ENCODE data around the gene NDC1.

DNA sequence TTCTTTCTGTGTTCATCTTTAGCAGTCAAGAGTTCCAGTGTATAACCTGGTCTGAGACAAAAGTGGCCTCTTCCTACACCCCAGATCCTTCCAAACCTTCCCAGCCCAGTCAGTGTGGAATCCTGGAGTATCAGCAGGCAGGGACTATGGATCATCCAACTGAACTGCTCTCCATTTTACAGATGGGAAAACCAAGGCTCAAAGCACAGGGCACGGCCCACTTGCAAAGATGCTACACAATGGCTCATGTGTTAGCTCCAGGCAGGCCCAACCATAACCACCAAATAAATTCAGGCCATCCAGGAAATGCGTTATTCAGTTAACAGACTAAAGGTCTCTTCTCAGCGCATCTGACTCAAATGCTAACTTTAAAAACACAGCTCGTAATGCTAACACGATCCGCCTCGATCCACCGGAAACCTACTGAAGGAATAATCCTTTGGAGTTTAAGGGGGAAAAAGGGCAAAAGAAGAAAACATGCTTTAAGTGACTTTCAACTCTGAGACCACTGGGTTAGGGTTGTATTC lies 106.3 kb downstream of the NDC1 start:
- TF ChIP-seq, protein P1, sequence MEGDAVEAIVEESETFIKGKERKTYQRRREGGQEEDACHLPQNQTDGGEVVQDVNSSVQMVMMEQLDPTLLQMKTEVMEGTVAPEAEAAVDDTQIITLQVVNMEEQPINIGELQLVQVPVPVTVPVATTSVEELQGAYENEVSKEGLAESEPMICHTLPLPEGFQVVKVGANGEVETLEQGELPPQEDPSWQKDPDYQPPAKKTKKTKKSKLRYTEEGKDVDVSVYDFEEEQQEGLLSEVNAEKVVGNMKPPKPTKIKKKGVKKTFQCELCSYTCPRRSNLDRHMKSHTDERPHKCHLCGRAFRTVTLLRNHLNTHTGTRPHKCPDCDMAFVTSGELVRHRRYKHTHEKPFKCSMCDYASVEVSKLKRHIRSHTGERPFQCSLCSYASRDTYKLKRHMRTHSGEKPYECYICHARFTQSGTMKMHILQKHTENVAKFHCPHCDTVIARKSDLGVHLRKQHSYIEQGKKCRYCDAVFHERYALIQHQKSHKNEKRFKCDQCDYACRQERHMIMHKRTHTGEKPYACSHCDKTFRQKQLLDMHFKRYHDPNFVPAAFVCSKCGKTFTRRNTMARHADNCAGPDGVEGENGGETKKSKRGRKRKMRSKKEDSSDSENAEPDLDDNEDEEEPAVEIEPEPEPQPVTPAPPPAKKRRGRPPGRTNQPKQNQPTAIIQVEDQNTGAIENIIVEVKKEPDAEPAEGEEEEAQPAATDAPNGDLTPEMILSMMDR (conservative IDR thresholded peaks at IDR 0.05 in 1 of 2, IDR thresholded peaks at IDR 0.05 in 1 of 2; ENCODE audit: extremely low read depth in 1 of 2, insufficient read depth in 1 of 2, low read depth in 1 of 2, low read length in 2 of 2), result no peak
- TF ChIP-seq EZH2 (IDR thresholded peaks at IDR 0.05; ENCODE audit: borderline replicate concordance, low read length), result no peak

All from mammary epithelial cell (primary cell).